ENCODE results near the gene ARSI.

ARSI gene

DNA sequence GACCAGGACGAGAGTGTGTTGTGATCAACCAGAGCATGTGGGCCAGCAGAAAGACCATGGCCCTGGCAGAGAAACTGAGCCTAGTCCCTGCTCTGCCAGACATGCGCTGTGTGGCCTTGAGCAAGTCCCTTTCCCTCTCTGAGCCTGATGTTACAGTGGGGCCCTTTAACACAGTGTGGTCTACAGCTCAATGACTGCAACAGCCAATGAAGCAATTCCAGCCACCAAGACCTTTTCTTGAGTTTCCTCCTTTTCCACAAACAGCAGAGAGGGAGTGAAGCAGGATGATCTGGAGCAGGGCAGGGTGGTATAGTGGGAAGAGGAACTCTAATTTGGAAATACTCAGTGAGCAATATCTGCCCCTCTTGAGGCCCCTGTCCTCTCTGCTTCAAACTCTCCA lies 25.8 kb upstream of the ARSI start:
- H3K27me3 ChIP-seq (ENCODE audit: control insufficient read depth in 1 of 2, insufficient read depth in 2 of 2, low read length in 2 of 2), result no peaks in the 10 kb centered on the region
- H3K9me3 ChIP-seq (ENCODE audit: control insufficient read depth in 1 of 2, low read length in 2 of 2), result no peaks in the 10 kb centered on the region
- H3K4me1 ChIP-seq (ENCODE audit: control insufficient read depth in 1 of 2, insufficient read depth in 2 of 2, low read length in 2 of 2), result no peaks in the 10 kb centered on the region
- H3K9ac ChIP-seq (ENCODE audit: low read depth in 1 of 2, low read length in 2 of 2), result no peak overlapping the region
- no peak overlapping the region for H3K4me3 ChIP-seq (ENCODE audit: low read depth in 1 of 2, low read length in 2 of 2)
- H3K36me3 ChIP-seq (ENCODE audit: control insufficient read depth in 1 of 2, insufficient read depth in 2 of 2, low read length in 2 of 2), result no peaks in the 10 kb centered on the region
- H3K27ac ChIP-seq (ENCODE audit: low read depth, low read length), result no peak overlapping the region

GRCh38 chr5:150327139-150327538 lies 24.4 kb upstream of the ARSI start:
- no peaks in the 10 kb centered on the region for H3K36me3 ChIP-seq (ENCODE audit: control insufficient read depth in 1 of 2, insufficient read depth in 2 of 2, low read length in 2 of 2)
- H3K4me3 ChIP-seq (ENCODE audit: low read depth in 1 of 2, low read length in 2 of 2), result no peak overlapping the region
- no peak overlapping the region for H3K27ac ChIP-seq (ENCODE audit: low read depth, low read length)
- H3K9me3 ChIP-seq (ENCODE audit: control insufficient read depth in 1 of 2, low read length in 2 of 2), result no peaks in the 10 kb centered on the region
- H3K27me3 ChIP-seq (ENCODE audit: control insufficient read depth in 1 of 2, insufficient read depth in 2 of 2, low read length in 2 of 2), result no peaks in the 10 kb centered on the region
- no peak overlapping the region for H3K9ac ChIP-seq (ENCODE audit: low read depth in 1 of 2, low read length in 2 of 2)
- H3K4me1 ChIP-seq (ENCODE audit: control insufficient read depth in 1 of 2, insufficient read depth in 2 of 2, low read length in 2 of 2), result no peaks in the 10 kb centered on the region

DNA sequence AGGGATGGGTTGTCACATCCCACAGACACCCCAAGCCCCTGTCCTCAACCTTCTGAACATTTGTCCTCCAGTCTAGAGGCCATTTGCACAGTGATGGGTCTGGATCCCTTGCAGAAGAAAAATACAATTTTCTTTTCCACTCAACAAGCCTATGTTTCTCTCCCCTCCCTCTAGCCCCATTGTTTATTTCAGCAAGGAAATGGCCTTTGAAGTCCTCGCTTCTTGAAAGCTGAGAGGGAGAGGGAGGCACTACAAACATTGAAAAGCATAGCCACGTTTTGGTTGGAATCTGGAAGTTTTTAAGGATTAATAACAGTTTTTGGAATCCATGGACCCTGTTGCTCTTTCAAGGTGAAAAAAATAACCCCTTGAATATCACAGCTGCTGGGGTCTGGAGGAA lies 24.0 kb upstream of the ARSI start:
- Histone ChIP-seq H3K4me1 (ENCODE audit: control insufficient read depth in 1 of 2, insufficient read depth in 2 of 2, low read length in 2 of 2) (no peaks in the 10 kb centered on the region), H3K27ac (ENCODE audit: low read depth, low read length) (no peak overlapping the region), H3K36me3 (ENCODE audit: control insufficient read depth in 1 of 2, insufficient read depth in 2 of 2, low read length in 2 of 2) (no peaks in the 10 kb centered on the region), H3K27me3 (ENCODE audit: control insufficient read depth in 1 of 2, insufficient read depth in 2 of 2, low read length in 2 of 2) (no peaks in the 10 kb centered on the region), H3K9ac (ENCODE audit: low read depth in 1 of 2, low read length in 2 of 2) (no peak overlapping the region), H3K4me3 (ENCODE audit: low read depth in 1 of 2, low read length in 2 of 2) (no peak overlapping the region), H3K9me3 (ENCODE audit: control insufficient read depth in 1 of 2, low read length in 2 of 2) (no peaks in the 10 kb centered on the region)

DNA sequence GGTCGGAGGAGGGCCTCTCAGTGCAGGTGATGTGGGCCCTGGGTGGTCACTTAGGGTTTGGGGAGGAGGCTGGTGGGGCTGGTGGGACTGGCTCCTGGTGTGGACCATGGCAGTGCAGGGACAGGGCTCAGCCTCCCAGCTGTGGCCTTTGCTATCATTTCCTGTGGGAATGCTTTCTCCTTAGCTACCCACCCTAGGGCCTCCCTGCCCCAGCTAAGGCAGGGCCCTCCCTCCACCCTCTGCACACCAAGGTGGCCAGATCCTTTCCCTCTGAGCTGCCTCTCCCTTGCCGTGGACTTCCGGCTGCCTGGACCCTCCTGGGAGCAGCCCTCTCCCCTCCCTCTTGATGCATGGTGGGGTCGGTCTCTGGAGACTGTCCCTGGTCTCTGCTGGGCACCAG lies 22.7 kb upstream of the ARSI start:
- Histone ChIP-seq H3K9me3 (ENCODE audit: control insufficient read depth in 1 of 2, low read length in 2 of 2) (no peaks in the 10 kb centered on the region), H3K4me3 (ENCODE audit: low read depth in 1 of 2, low read length in 2 of 2) (no peak overlapping the region), H3K27me3 (ENCODE audit: control insufficient read depth in 1 of 2, insufficient read depth in 2 of 2, low read length in 2 of 2) (no peaks in the 10 kb centered on the region), H3K4me1 (ENCODE audit: control insufficient read depth in 1 of 2, insufficient read depth in 2 of 2, low read length in 2 of 2) (no peaks in the 10 kb centered on the region), H3K36me3 (ENCODE audit: control insufficient read depth in 1 of 2, insufficient read depth in 2 of 2, low read length in 2 of 2) (no peaks in the 10 kb centered on the region), H3K27ac (ENCODE audit: low read depth, low read length) (no peak overlapping the region), H3K9ac (ENCODE audit: low read depth in 1 of 2, low read length in 2 of 2) (no peak overlapping the region)

DNA sequence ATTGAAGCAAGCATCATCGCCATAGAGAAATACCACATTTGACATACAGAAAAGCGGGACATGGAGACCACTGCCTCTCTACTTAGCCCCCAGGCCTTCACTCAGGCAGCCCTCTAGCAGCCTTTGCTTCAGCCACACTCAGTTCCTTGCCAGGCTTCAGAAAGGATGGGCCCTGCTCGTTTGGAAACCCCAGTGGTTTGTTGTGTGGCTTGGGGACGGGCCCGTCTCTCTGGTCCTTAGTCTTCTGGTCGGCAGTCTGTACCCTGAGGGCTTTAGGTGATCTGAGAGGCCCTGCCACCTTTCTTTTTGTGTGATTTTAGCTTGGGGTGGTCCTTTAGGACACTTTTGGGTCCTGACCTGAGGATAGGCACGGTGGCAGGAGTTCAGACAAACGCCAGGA lies 21.1 kb upstream of the ARSI start:
- H3K27me3 ChIP-seq (ENCODE audit: control insufficient read depth in 1 of 2, insufficient read depth in 2 of 2, low read length in 2 of 2), result no peaks in the 10 kb centered on the region
- H3K27ac ChIP-seq (ENCODE audit: low read depth, low read length), result no peak overlapping the region
- H3K36me3 ChIP-seq (ENCODE audit: control insufficient read depth in 1 of 2, insufficient read depth in 2 of 2, low read length in 2 of 2), result no peaks in the 10 kb centered on the region
- H3K4me1 ChIP-seq (ENCODE audit: control insufficient read depth in 1 of 2, insufficient read depth in 2 of 2, low read length in 2 of 2), result no peaks in the 10 kb centered on the region
- no peaks in the 10 kb centered on the region for H3K9me3 ChIP-seq (ENCODE audit: control insufficient read depth in 1 of 2, low read length in 2 of 2)
- H3K4me3 ChIP-seq (ENCODE audit: low read depth in 1 of 2, low read length in 2 of 2), result no peak overlapping the region
- H3K9ac ChIP-seq (ENCODE audit: low read depth in 1 of 2, low read length in 2 of 2), result no peak overlapping the region

DNA sequence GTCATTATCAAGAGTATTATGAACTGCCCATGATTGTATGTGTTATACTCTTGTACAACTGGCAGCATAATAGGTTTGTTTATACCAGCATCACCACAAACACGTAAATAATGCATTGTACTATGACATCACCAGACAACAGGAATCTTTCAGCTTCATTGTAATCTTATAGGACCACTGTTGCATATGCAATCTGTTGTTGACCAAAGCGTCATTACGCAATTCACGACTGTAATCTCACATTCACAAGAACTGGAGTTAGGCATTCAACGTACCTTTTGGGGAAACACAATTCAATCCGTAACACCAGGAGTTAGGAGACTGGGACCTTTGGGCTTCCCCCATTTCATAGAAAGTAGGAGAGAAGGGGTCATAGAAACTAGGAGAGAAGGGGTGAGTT lies 20.4 kb upstream of the ARSI start:
- Histone ChIP-seq H3K4me3 (ENCODE audit: low read depth in 1 of 2, low read length in 2 of 2) (no peak overlapping the region), H3K27ac (ENCODE audit: low read depth, low read length) (no peak overlapping the region), H3K36me3 (ENCODE audit: control insufficient read depth in 1 of 2, insufficient read depth in 2 of 2, low read length in 2 of 2) (no peaks in the 10 kb centered on the region), H3K27me3 (ENCODE audit: control insufficient read depth in 1 of 2, insufficient read depth in 2 of 2, low read length in 2 of 2) (no peaks in the 10 kb centered on the region), H3K9ac (ENCODE audit: low read depth in 1 of 2, low read length in 2 of 2) (no peak overlapping the region), H3K9me3 (ENCODE audit: control insufficient read depth in 1 of 2, low read length in 2 of 2) (no peaks in the 10 kb centered on the region), H3K4me1 (ENCODE audit: control insufficient read depth in 1 of 2, insufficient read depth in 2 of 2, low read length in 2 of 2) (no peaks in the 10 kb centered on the region)

- H3K4me3 ChIP-seq (ENCODE audit: low read depth in 1 of 2, low read length in 2 of 2), result no peak overlapping the region
- no peaks in the 10 kb centered on the region for H3K9me3 ChIP-seq (ENCODE audit: control insufficient read depth in 1 of 2, low read length in 2 of 2)
- H3K9ac ChIP-seq (ENCODE audit: low read depth in 1 of 2, low read length in 2 of 2), result no peak overlapping the region
- no peaks in the 10 kb centered on the region for H3K27me3 ChIP-seq (ENCODE audit: control insufficient read depth in 1 of 2, insufficient read depth in 2 of 2, low read length in 2 of 2)
- H3K27ac ChIP-seq (ENCODE audit: low read depth, low read length), result no peak overlapping the region
- no peaks in the 10 kb centered on the region for H3K36me3 ChIP-seq (ENCODE audit: control insufficient read depth in 1 of 2, insufficient read depth in 2 of 2, low read length in 2 of 2)
- no peaks in the 10 kb centered on the region for H3K4me1 ChIP-seq (ENCODE audit: control insufficient read depth in 1 of 2, insufficient read depth in 2 of 2, low read length in 2 of 2)
Measured at GRCh38 chr5:150322202-150322601, 19.5 kb upstream of the ARSI start.

GRCh38 chr5:150321784-150322183 lies 19.1 kb upstream of the ARSI start:
- Histone ChIP-seq H3K36me3 (ENCODE audit: control insufficient read depth in 1 of 2, insufficient read depth in 2 of 2, low read length in 2 of 2) (no peaks in the 10 kb centered on the region), H3K27me3 (ENCODE audit: control insufficient read depth in 1 of 2, insufficient read depth in 2 of 2, low read length in 2 of 2) (no peaks in the 10 kb centered on the region), H3K27ac (ENCODE audit: low read depth, low read length) (no peak overlapping the region), H3K4me1 (ENCODE audit: control insufficient read depth in 1 of 2, insufficient read depth in 2 of 2, low read length in 2 of 2) (no peaks in the 10 kb centered on the region), H3K9ac (ENCODE audit: low read depth in 1 of 2, low read length in 2 of 2) (no peak overlapping the region), H3K4me3 (ENCODE audit: low read depth in 1 of 2, low read length in 2 of 2) (no peak overlapping the region), H3K9me3 (ENCODE audit: control insufficient read depth in 1 of 2, low read length in 2 of 2) (no peaks in the 10 kb centered on the region)

DNA sequence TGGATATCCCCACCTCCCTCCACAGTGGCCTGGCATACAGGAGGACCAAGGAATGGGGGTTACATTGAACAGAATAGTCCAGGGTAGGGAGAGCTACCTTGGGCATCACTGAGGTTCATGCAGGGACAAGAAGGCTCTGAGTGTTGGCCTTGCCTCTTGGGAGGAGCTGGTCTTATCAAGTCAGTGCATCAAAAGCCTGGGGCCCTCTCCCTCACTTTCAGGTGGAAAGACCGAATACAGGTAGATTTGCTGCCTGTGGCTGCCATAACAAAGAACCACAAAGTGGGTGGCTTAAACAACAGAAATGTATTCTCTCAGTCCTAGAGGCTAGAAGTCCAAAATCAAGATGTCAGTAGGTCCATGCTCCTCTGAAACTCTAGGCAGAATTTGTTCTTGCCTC lies 18.5 kb upstream of the ARSI start:
- H3K4me3 ChIP-seq (ENCODE audit: low read depth in 1 of 2, low read length in 2 of 2), result no peak overlapping the region
- H3K36me3 ChIP-seq (ENCODE audit: control insufficient read depth in 1 of 2, insufficient read depth in 2 of 2, low read length in 2 of 2), result no peaks in the 10 kb centered on the region
- no peaks in the 10 kb centered on the region for H3K4me1 ChIP-seq (ENCODE audit: control insufficient read depth in 1 of 2, insufficient read depth in 2 of 2, low read length in 2 of 2)
- no peak overlapping the region for H3K9ac ChIP-seq (ENCODE audit: low read depth in 1 of 2, low read length in 2 of 2)
- no peaks in the 10 kb centered on the region for H3K27me3 ChIP-seq (ENCODE audit: control insufficient read depth in 1 of 2, insufficient read depth in 2 of 2, low read length in 2 of 2)
- no peaks in the 10 kb centered on the region for H3K9me3 ChIP-seq (ENCODE audit: control insufficient read depth in 1 of 2, low read length in 2 of 2)
- no peak overlapping the region for H3K27ac ChIP-seq (ENCODE audit: low read depth, low read length)

GRCh38 chr5:150320044-150320613 lies 17.4 kb upstream of the ARSI start:
- no peaks in the 10 kb centered on the region for H3K36me3 ChIP-seq (ENCODE audit: control insufficient read depth in 1 of 2, insufficient read depth in 2 of 2, low read length in 2 of 2)
- no peak overlapping the region for H3K9ac ChIP-seq (ENCODE audit: low read depth in 1 of 2, low read length in 2 of 2)
- H3K4me3 ChIP-seq (ENCODE audit: low read depth in 1 of 2, low read length in 2 of 2), result no peak overlapping the region
- H3K4me1 ChIP-seq (ENCODE audit: control insufficient read depth in 1 of 2, insufficient read depth in 2 of 2, low read length in 2 of 2), result no peaks in the 10 kb centered on the region
- no peak overlapping the region for H3K27ac ChIP-seq (ENCODE audit: low read depth, low read length)
- no peaks in the 10 kb centered on the region for H3K27me3 ChIP-seq (ENCODE audit: control insufficient read depth in 1 of 2, insufficient read depth in 2 of 2, low read length in 2 of 2)
- H3K9me3 ChIP-seq (ENCODE audit: control insufficient read depth in 1 of 2, low read length in 2 of 2), result no peaks in the 10 kb centered on the region

DNA sequence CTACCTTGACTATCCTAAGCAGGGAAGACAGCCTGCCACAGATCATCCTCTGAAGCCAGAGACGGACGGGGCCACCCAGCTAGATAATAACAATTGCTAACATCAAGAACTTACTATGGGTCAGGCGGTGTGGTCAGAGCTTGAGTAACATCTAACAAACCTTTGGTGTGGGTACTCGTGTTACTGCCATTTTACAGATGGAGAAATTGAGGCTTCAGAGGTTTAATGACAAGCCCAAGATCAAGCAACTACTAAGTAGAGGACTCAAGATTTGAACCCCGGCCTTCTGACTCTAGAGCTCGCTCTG lies 16.7 kb upstream of the ARSI start:
- H3K27ac ChIP-seq (ENCODE audit: low read depth, low read length), result no peak overlapping the region
- H3K4me3 ChIP-seq (ENCODE audit: low read depth in 1 of 2, low read length in 2 of 2), result no peak overlapping the region
- H3K9ac ChIP-seq (ENCODE audit: low read depth in 1 of 2, low read length in 2 of 2), result no peak overlapping the region
- H3K9me3 ChIP-seq (ENCODE audit: control insufficient read depth in 1 of 2, low read length in 2 of 2), result no peaks in the 10 kb centered on the region
- no peaks in the 10 kb centered on the region for H3K27me3 ChIP-seq (ENCODE audit: control insufficient read depth in 1 of 2, insufficient read depth in 2 of 2, low read length in 2 of 2)
- H3K36me3 ChIP-seq (ENCODE audit: control insufficient read depth in 1 of 2, insufficient read depth in 2 of 2, low read length in 2 of 2), result no peaks in the 10 kb centered on the region
- no peaks in the 10 kb centered on the region for H3K4me1 ChIP-seq (ENCODE audit: control insufficient read depth in 1 of 2, insufficient read depth in 2 of 2, low read length in 2 of 2)

Data from duodenal mucosa (tissue), 2 donors.